Hematopoietic multipotent progenitor cell (in vitro differentiated cells): Measurements from ENCODE around the gene TM4SF5. TPM values are rescaled to one million over a fixed set of nuclear protein-coding genes. Genes with fewer than 3 reads are reported as not detected.
"Not testable (repeated sequence)": the region's sequence is repeated elsewhere in the genome, so short reads cannot be mapped to it uniquely, and the experiment has no call there.

Source experiments
- DNase-seq, 3 donors: peaks; one replicate each; pipeline ENCODE4 v3.0.0-alpha.2; 2011 to 2015; ENCODE audit warnings: low read depth in 2 of 3, low spot score in 2 of 3
- total RNA-seq: library from RNA; depleted of rRNA; stranded (reverse); fragments of >200 nt; gene quantifications from one replicate; pipeline ENCODE4 v1.2.3, GENCODE V29; 2012

Gene TM4SF5
- total RNA-seq, 1 donor: not detected

- DNase-seq: no peak
Measured at GRCh38 chr17:4818276-4818675, 46.6 kb downstream of the TM4SF5 start.

GRCh38 chr17:4822835-4823234 is 51.1 kb downstream of the TM4SF5 start:
- DNase-seq: no peak

- DNase-seq: no peak
Measured at GRCh38 chr17:4823373-4824089, 51.8 kb downstream of the TM4SF5 start.

- DNase-seq: no peak
Measured at GRCh38 chr17:4827399-4827798, 55.7 kb downstream of the TM4SF5 start.

GRCh38 chr17:4832829-4833177 is 61.1 kb downstream of the TM4SF5 start:
- not testable (repeated sequence) for DNase-seq

Other genes with a start within 250 kb of the TM4SF5 start
- 58.4 TPM for gene MYBBP1A, start 216.5 kb upstream of the TM4SF5 start, total RNA-seq
- gene GGT6, start 211.3 kb upstream of the TM4SF5 start, total RNA-seq: not detected
- gene SMTNL2, start 187.4 kb upstream of the TM4SF5 start, total RNA-seq: not detected
- 0.27 TPM for gene ALOX15, start 130.2 kb upstream of the TM4SF5 start, total RNA-seq
- 52.5 TPM for gene PELP1, start 67.7 kb upstream of the TM4SF5 start, total RNA-seq
- 63.0 TPM for gene ARRB2, start 61.3 kb upstream of the TM4SF5 start, total RNA-seq
- gene MED11, start 40.5 kb upstream of the TM4SF5 start, total RNA-seq: 12.9 TPM
- under 0.01 TPM for gene ZMYND15, start 32.1 kb upstream of the TM4SF5 start, total RNA-seq
- 0.27 TPM for gene CXCL16, start 32.0 kb upstream of the TM4SF5 start, total RNA-seq
- gene VMO1, start 14.5 kb downstream of the TM4SF5 start, total RNA-seq: not detected
- gene GLTPD2, start 17.1 kb downstream of the TM4SF5 start, total RNA-seq: not detected
- 116 TPM for gene PSMB6, start 24.3 kb downstream of the TM4SF5 start, total RNA-seq
- gene PLD2, start 35.3 kb downstream of the TM4SF5 start, total RNA-seq: 5.9 TPM
- gene MINK1, start 61.5 kb downstream of the TM4SF5 start, total RNA-seq: 21.0 TPM
- gene C17orf107, start 127.7 kb downstream of the TM4SF5 start, total RNA-seq: 18.3 TPM
- 5.4 TPM for gene CHRNE, start 131.2 kb downstream of the TM4SF5 start, total RNA-seq
- 2.2 TPM for gene GP1BA, start 160.4 kb downstream of the TM4SF5 start, total RNA-seq
- gene SLC25A11, start 168.2 kb downstream of the TM4SF5 start, total RNA-seq: 78.6 TPM
- 27.5 TPM for gene RNF167, start 168.4 kb downstream of the TM4SF5 start, total RNA-seq
- 429 TPM for gene PFN1, start 176.6 kb downstream of the TM4SF5 start, total RNA-seq
- gene ENO3, start 179.2 kb downstream of the TM4SF5 start, total RNA-seq: 2.4 TPM
- 31.2 TPM for gene SPAG7, start 195.9 kb downstream of the TM4SF5 start, total RNA-seq
- gene CAMTA2, start 215.8 kb downstream of the TM4SF5 start, total RNA-seq: 6.2 TPM
- gene INCA1, start 225.6 kb downstream of the TM4SF5 start, total RNA-seq: not detected
- gene KIF1C, start 226.1 kb downstream of the TM4SF5 start, total RNA-seq: 1.1 TPM